ENCODE results near the gene PGAP2.

The PGAP2 gene

GRCh38 chr11:3831378-3832239 is 23.2 kb downstream of the PGAP2 start:
- DNase-seq (ENCODE audit: low read depth in 2 of 3, low spot score in 2 of 3), result no peak

GRCh38 chr11:3832816-3833215 is 24.5 kb downstream of the PGAP2 start:
- DNase-seq (ENCODE audit: low read depth in 2 of 3, low spot score in 2 of 3), result no peak

GRCh38 chr11:3833449-3833848 is 25.1 kb downstream of the PGAP2 start:
- no peak for DNase-seq (ENCODE audit: low read depth in 2 of 3, low spot score in 2 of 3)

GRCh38 chr11:3834349-3834663 is 25.9 kb downstream of the PGAP2 start:
- DNase-seq (ENCODE audit: low read depth in 2 of 3, low spot score in 2 of 3), result no peak

GRCh38 chr11:3834664-3835461 is 26.5 kb downstream of the PGAP2 start:
- no peak for DNase-seq (ENCODE audit: low read depth in 2 of 3, low spot score in 2 of 3)

- DNase-seq (ENCODE audit: low read depth in 2 of 3, low spot score in 2 of 3), result no peak
Measured at GRCh38 chr11:3835751-3836150, 27.4 kb downstream of the PGAP2 start.

- DNase-seq (ENCODE audit: low read depth in 2 of 3, low spot score in 2 of 3), result no peak
Measured at GRCh38 chr11:3836903-3837302, 28.5 kb downstream of the PGAP2 start.

- no peak for DNase-seq (ENCODE audit: low read depth in 2 of 3, low spot score in 2 of 3)
Measured at GRCh38 chr11:3837793-3838192, 29.4 kb downstream of the PGAP2 start.

GRCh38 chr11:3838504-3838903 is 30.1 kb downstream of the PGAP2 start:
- DNase-seq (ENCODE audit: low read depth in 2 of 3, low spot score in 2 of 3), result no peak

- peak in 1 of 3 experiments; percentile 47 for DNase-seq (ENCODE audit: low read depth in 2 of 3, low spot score in 2 of 3)
Measured at GRCh38 chr11:3840004-3840869, 31.9 kb downstream of the PGAP2 start.

GRCh38 chr11:3840870-3841425 is 32.6 kb downstream of the PGAP2 start, which contains the start of gene RHOG:
TSS of gene RHOG (minus strand) at chr11:3840959. CDS start at chr11:3828138, 12,821 bp downstream.
- DNase-seq (ENCODE audit: low read depth in 2 of 3, low spot score in 2 of 3), result peak in 1 of 3 experiments; percentile 86

- DNase-seq (ENCODE audit: low read depth in 2 of 3, low spot score in 2 of 3), result peak in 2 of 3 experiments; percentile 80 to 95
Measured at GRCh38 chr11:3841426-3842350, 33.3 kb downstream of the PGAP2 start.

GRCh38 chr11:3843326-3843725 is 35.0 kb downstream of the PGAP2 start:
- no peak for DNase-seq (ENCODE audit: low read depth in 2 of 3, low spot score in 2 of 3)

- no peak for DNase-seq (ENCODE audit: low read depth in 2 of 3, low spot score in 2 of 3)
Measured at GRCh38 chr11:3845246-3845645, 36.9 kb downstream of the PGAP2 start.

GRCh38 chr11:3845670-3846069 is 37.3 kb downstream of the PGAP2 start:
- no peak for DNase-seq (ENCODE audit: low read depth in 2 of 3, low spot score in 2 of 3)

GRCh38 chr11:3849297-3849874 is 41.0 kb downstream of the PGAP2 start:
- DNase-seq (ENCODE audit: low read depth in 2 of 3, low spot score in 2 of 3), result no peak

- DNase-seq (ENCODE audit: low read depth in 2 of 3, low spot score in 2 of 3), result no peak
Measured at GRCh38 chr11:3853545-3853842, 45.1 kb downstream of the PGAP2 start.

- no peak for DNase-seq (ENCODE audit: low read depth in 2 of 3, low spot score in 2 of 3)
Measured at GRCh38 chr11:3853899-3854659, 45.7 kb downstream of the PGAP2 start.

GRCh38 chr11:3854660-3854976 is 46.3 kb downstream of the PGAP2 start:
- DNase-seq (ENCODE audit: low read depth in 2 of 3, low spot score in 2 of 3), result no peak
